ENCODE data around the gene FOXO6.
A peak's percentile ranks its signal among the peaks of the same experiment; 100 is the strongest.

FOXO6 gene

GRCh38 chr1:41394959-41395956, 34.0 kb downstream of the FOXO6 start:
- peak; percentile 59 for DNase-seq
- Mint-ChIP-seq H3K4me3 (peak overlapping the region; percentile 48), H3K27ac (peak overlapping the region; percentile 23)

GRCh38 chr1:41396084-41396483, 34.9 kb downstream of the FOXO6 start:
- DNase-seq: peak; percentile 40
- Mint-ChIP-seq H3K4me1 (peaks cover 80% of the 10 kb centered on the region), H3K27me3 (ENCODE audit: low read depth, poor library complexity) (peaks cover 6% of the 10 kb centered on the region), H3K27ac (peak overlapping the region; percentile 4), H3K4me3 (peak overlapping the region; percentile 48), H3K9me3 (no peaks in the 10 kb centered on the region), H3K36me3 (ENCODE audit: low read depth) (no peaks in the 10 kb centered on the region)
- no peak for TF ChIP-seq CTCF (IDR thresholded peaks at IDR 0.05)

More at GRCh38 chr1:41394959-41395956, 34.0 kb downstream of the FOXO6 start:
- TF ChIP-seq CTCF (IDR thresholded peaks at IDR 0.05): no peak
- Mint-ChIP-seq H3K27me3 (ENCODE audit: low read depth, poor library complexity) (peaks cover 6% of the 10 kb centered on the region), H3K9me3 (no peaks in the 10 kb centered on the region), H3K36me3 (ENCODE audit: low read depth) (no peaks in the 10 kb centered on the region), H3K4me1 (peaks cover 88% of the 10 kb centered on the region)

DNA sequence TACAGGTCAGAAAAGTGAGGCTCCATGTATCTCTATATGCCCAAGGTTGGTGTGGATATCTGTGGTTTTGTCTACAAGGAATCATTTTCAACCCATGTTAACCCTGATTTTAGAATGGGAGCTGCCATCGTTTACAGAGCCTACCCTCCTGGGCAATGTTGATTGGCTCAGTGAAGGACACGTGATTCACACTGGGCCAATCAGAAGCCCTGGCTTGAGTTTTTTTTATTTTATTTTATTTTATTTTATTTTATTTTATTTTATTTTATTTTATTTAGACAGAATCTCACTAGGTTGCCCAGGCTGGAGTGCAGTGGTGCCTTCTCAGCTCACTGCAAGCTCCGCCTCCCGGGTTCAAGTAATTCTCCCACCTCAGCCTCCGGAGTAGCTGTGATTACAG, 35.8 kb downstream of the FOXO6 start:
- no peaks in the 10 kb centered on the region for H3K9me3 Mint-ChIP-seq
- H3K27me3 Mint-ChIP-seq (ENCODE audit: low read depth, poor library complexity): peaks cover 6% of the 10 kb centered on the region
- peaks cover 74% of the 10 kb centered on the region for H3K4me1 Mint-ChIP-seq
- H3K27ac Mint-ChIP-seq: no peak overlapping the region
- no peak for TF ChIP-seq CTCF (IDR thresholded peaks at IDR 0.05)
- H3K36me3 Mint-ChIP-seq (ENCODE audit: low read depth): no peaks in the 10 kb centered on the region
- DNase-seq: no peak
- no peak overlapping the region for H3K4me3 Mint-ChIP-seq

DNA sequence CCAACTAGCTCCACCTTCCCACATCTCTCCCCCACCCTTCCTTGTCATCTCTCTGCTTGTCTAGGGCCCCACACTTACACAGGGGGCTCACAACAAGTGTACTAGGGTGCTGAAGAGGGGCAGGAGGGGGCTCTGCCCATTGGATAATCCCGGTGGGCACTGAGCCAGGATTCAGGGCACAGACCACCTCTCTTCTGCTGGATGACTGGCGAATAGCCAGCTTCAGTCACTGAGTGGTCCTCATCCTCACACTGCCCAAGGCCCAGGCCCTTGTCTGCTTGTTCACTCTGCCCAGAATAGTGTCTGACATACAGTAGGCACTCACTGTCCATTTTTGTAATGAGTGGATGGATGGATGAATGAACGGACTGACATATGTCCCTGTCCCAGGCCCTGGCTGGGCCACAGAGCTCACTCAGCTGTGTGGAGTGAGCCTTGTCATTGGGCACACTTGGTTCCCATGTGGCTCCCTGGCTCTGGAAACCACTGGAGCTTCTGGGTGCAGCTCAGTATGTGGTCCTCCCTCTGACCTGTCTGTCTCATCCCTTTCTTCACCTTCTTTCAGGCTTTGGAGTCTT, 36.6 kb downstream of the FOXO6 start:
- H3K27ac Mint-ChIP-seq: no peak overlapping the region
- H3K9me3 Mint-ChIP-seq: no peaks in the 10 kb centered on the region
- H3K36me3 Mint-ChIP-seq (ENCODE audit: low read depth): no peaks in the 10 kb centered on the region
- peaks cover 71% of the 10 kb centered on the region for H3K4me1 Mint-ChIP-seq
- no peak for DNase-seq
- no peak overlapping the region for H3K4me3 Mint-ChIP-seq
- H3K27me3 Mint-ChIP-seq (ENCODE audit: low read depth, poor library complexity): peaks cover 6% of the 10 kb centered on the region
- no peak for TF ChIP-seq CTCF (IDR thresholded peaks at IDR 0.05)

DNA sequence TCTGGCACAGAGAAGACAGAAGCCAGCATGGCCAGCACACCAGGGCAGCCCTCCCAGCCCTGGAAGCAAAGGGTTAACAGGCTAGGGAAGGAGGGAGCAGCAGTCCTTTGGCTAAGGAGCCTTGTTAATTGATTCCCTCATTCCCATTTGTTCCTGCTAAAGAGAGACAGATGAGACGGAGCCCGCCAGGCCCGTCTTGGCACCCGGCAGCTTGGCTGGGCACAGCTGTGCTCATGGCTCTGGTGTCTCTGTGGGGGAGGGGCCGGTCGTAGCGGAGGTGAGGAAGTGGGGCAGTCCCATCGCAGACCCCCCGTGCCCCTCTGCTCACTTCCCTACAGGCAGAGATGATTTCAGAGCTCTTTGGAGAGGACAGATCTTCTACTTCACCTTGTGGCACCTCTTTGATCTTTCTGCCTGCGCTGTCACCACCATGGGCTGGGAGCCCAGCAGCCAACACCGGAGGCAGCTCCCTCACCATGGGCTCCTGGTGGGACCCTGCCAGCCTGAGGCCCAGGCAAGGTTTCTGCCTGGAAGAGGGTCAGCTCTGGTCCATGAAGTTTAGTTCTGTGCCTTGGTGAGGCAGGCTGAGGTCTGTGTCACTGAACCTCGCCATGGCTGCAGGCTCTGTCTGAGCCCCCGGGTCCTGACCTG, 38.0 kb downstream of the FOXO6 start:
- TF ChIP-seq CTCF (IDR thresholded peaks at IDR 0.05): no peak
- Mint-ChIP-seq H3K27me3 (ENCODE audit: low read depth, poor library complexity) (peaks cover 13% of the 10 kb centered on the region), H3K27ac (no peak overlapping the region), H3K36me3 (ENCODE audit: low read depth) (no peaks in the 10 kb centered on the region), H3K4me1 (peaks cover 65% of the 10 kb centered on the region), H3K4me3 (no peak overlapping the region), H3K9me3 (no peaks in the 10 kb centered on the region)
- DNase-seq: peak; percentile 48

Data from nephron progenitor cell (in vitro differentiated cells).